ENCODE data around the gene PGAP3.
A peak's percentile ranks its signal among the peaks of the same experiment; 100 is the strongest.

Gene PGAP3

GRCh38 chr17:39703913-39704312, 16.1 kb upstream of the PGAP3 start:
- Histone ChIP-seq H2AFZ (ENCODE audit: low read depth, low read length) (no peak overlapping the region), H3K79me1 (replicated peaks; ENCODE audit: low read length, poor library complexity, severe bottlenecking) (peaks cover 58% of the 10 kb centered on the region), H3K4me2 (ENCODE audit: low read length, poor library complexity, severe bottlenecking) (no peak overlapping the region), H3K23ac (ENCODE audit: low read length in 2 of 2) (no peak overlapping the region), H2BK15ac (ENCODE audit: low read depth, poor library complexity, severe bottlenecking) (no peak overlapping the region), H3K27me3 (ENCODE audit: control insufficient read depth in 1 of 2, insufficient read depth in 1 of 2, low read length in 2 of 2) (no peaks in the 10 kb centered on the region), H3K4me3 (ENCODE audit: insufficient read depth in 1 of 2, low read depth in 1 of 2, low read length in 2 of 2) (no peak overlapping the region), H3K36me3 (ENCODE audit: control insufficient read depth in 1 of 2, insufficient read depth in 2 of 2, low read depth in 1 of 2, low read length in 2 of 2) (peaks cover 19 to 53% of the 10 kb centered on the region in 2 experiments), H3K14ac (ENCODE audit: low read length in 2 of 2) (no peak overlapping the region), H2BK120ac (ENCODE audit: low read depth, low read length) (no peak overlapping the region), H2BK5ac (ENCODE audit: low read depth, low read length, poor library complexity, severe bottlenecking) (no peak overlapping the region), H3K18ac (ENCODE audit: low read depth in 1 of 2, low read length in 2 of 2) (no peak overlapping the region), H2BK12ac (ENCODE audit: low read length in 2 of 2) (no peak overlapping the region), H4K8ac (ENCODE audit: low read length) (no peak overlapping the region), H3K9me3 (ENCODE audit: control insufficient read depth, low read length) (no peaks in the 10 kb centered on the region), H3K4me1 (ENCODE audit: control insufficient read depth, insufficient read depth, low read depth, low read length) (peaks cover 36% of the 10 kb centered on the region), H2AK5ac (ENCODE audit: low read length, severe bottlenecking) (no peak overlapping the region), H3K9ac (ENCODE audit: low read length) (no peak overlapping the region), H3K4ac (ENCODE audit: low read depth in 1 of 2, low read length in 2 of 2) (no peak overlapping the region), H3K27ac (ENCODE audit: low read length, poor library complexity, severe bottlenecking) (no peak overlapping the region), H4K91ac (ENCODE audit: low read length) (no peak overlapping the region)
- WGBS: 100% methylated on average over 4 of the region's 5 CpGs
- no peak for DNase-seq

- Histone ChIP-seq H2BK120ac (ENCODE audit: low read depth, low read length) (no peak overlapping the region), H3K4me2 (ENCODE audit: low read length, poor library complexity, severe bottlenecking) (no peak overlapping the region), H4K91ac (ENCODE audit: low read length) (peak overlapping the region; percentile 61), H3K27me3 (ENCODE audit: control insufficient read depth in 1 of 2, insufficient read depth in 1 of 2, low read length in 2 of 2) (no peaks in the 10 kb centered on the region), H3K36me3 (ENCODE audit: control insufficient read depth in 1 of 2, insufficient read depth in 2 of 2, low read depth in 1 of 2, low read length in 2 of 2) (peaks cover 12 to 46% of the 10 kb centered on the region in 2 experiments), H2AK5ac (ENCODE audit: low read length, severe bottlenecking) (no peak overlapping the region), H3K4ac (ENCODE audit: low read depth in 1 of 2, low read length in 2 of 2) (no peak overlapping the region), H4K8ac (ENCODE audit: low read length) (peak overlapping the region; percentile 36), H3K79me1 (replicated peaks; ENCODE audit: low read length, poor library complexity, severe bottlenecking) (peaks cover 52% of the 10 kb centered on the region), H2BK15ac (ENCODE audit: low read depth, poor library complexity, severe bottlenecking) (no peak overlapping the region), H3K9ac (ENCODE audit: low read length) (no peak overlapping the region), H3K9me3 (ENCODE audit: control insufficient read depth, low read length) (no peaks in the 10 kb centered on the region), H3K4me3 (ENCODE audit: insufficient read depth in 1 of 2, low read depth in 1 of 2, low read length in 2 of 2) (no peak overlapping the region), H3K4me1 (ENCODE audit: control insufficient read depth, insufficient read depth, low read depth, low read length) (peaks cover 36% of the 10 kb centered on the region), H3K27ac (ENCODE audit: low read length, poor library complexity, severe bottlenecking) (no peak overlapping the region), H2BK5ac (ENCODE audit: low read depth, low read length, poor library complexity, severe bottlenecking) (no peak overlapping the region), H3K14ac (ENCODE audit: low read length in 2 of 2) (no peak overlapping the region), H3K18ac (ENCODE audit: low read depth in 1 of 2, low read length in 2 of 2) (no peak overlapping the region), H2AFZ (ENCODE audit: low read depth, low read length) (no peak overlapping the region), H2BK12ac (ENCODE audit: low read length in 2 of 2) (no peak overlapping the region), H3K23ac (ENCODE audit: low read length in 2 of 2) (no peak overlapping the region)
- 70% methylated on average over 8 of the region's 12 CpGs for WGBS
- DNase-seq: peak; percentile 77
Observed at GRCh38 chr17:39702901-39703893, 15.3 kb upstream of the PGAP3 start.

GRCh38 chr17:39701784-39702422, 14.0 kb upstream of the PGAP3 start:
- H3K9me3 ChIP-seq (ENCODE audit: control insufficient read depth, low read length): no peaks in the 10 kb centered on the region
- H3K36me3 ChIP-seq (ENCODE audit: control insufficient read depth in 1 of 2, insufficient read depth in 2 of 2, low read depth in 1 of 2, low read length in 2 of 2): peaks cover 1 to 35% of the 10 kb centered on the region in 2 experiments
- no peak overlapping the region for H3K4ac ChIP-seq (ENCODE audit: low read depth in 1 of 2, low read length in 2 of 2)
- no peak overlapping the region for H4K91ac ChIP-seq (ENCODE audit: low read length)
- peak overlapping the region in 1 of 2 experiments; percentile 83 for H3K4me3 ChIP-seq (ENCODE audit: insufficient read depth in 1 of 2, low read depth in 1 of 2, low read length in 2 of 2)
- no peak overlapping the region for H4K8ac ChIP-seq (ENCODE audit: low read length)
- H3K4me1 ChIP-seq (ENCODE audit: control insufficient read depth, insufficient read depth, low read depth, low read length): peaks cover 36% of the 10 kb centered on the region
- H3K79me1 ChIP-seq (replicated peaks; ENCODE audit: low read length, poor library complexity, severe bottlenecking): peaks cover 42% of the 10 kb centered on the region
- H2BK12ac ChIP-seq (ENCODE audit: low read length in 2 of 2): no peak overlapping the region
- H2AFZ ChIP-seq (ENCODE audit: low read depth, low read length): no peak overlapping the region
- 89% methylated on average over 3 of the region's 4 CpGs for WGBS
- no peak overlapping the region for H3K27ac ChIP-seq (ENCODE audit: low read length, poor library complexity, severe bottlenecking)
- H2AK5ac ChIP-seq (ENCODE audit: low read length, severe bottlenecking): no peak overlapping the region
- H2BK5ac ChIP-seq (ENCODE audit: low read depth, low read length, poor library complexity, severe bottlenecking): no peak overlapping the region
- H3K23ac ChIP-seq (ENCODE audit: low read length in 2 of 2): no peak overlapping the region
- no peak overlapping the region for H2BK15ac ChIP-seq (ENCODE audit: low read depth, poor library complexity, severe bottlenecking)
- no peak overlapping the region for H2BK120ac ChIP-seq (ENCODE audit: low read depth, low read length)
- peak overlapping the region; percentile 91 for H3K4me2 ChIP-seq (ENCODE audit: low read length, poor library complexity, severe bottlenecking)
- H3K9ac ChIP-seq (ENCODE audit: low read length): no peak overlapping the region
- H3K27me3 ChIP-seq (ENCODE audit: control insufficient read depth in 1 of 2, insufficient read depth in 1 of 2, low read length in 2 of 2): no peaks in the 10 kb centered on the region
- no peak overlapping the region for H3K18ac ChIP-seq (ENCODE audit: low read depth in 1 of 2, low read length in 2 of 2)
- no peak for DNase-seq
- peak overlapping the region in 1 of 2 experiments; percentile 18 for H3K14ac ChIP-seq (ENCODE audit: low read length in 2 of 2)

Measured in mesenchymal stem cell (in vitro differentiated cells and primary cell).